ENCODE results near the gene ABCC4. TPM values are rescaled to one million over a fixed set of nuclear protein-coding genes. Genes with fewer than 3 reads are reported as not detected.

The ABCC4 gene
- total RNA-seq, 1 donor from 2014 or later, result 21.8 TPM

- Mint-ChIP-seq H3K27me3 (ENCODE audit: low read depth) (no peaks in the 10 kb centered on the region), H3K4me1 (no peaks in the 10 kb centered on the region), H3K4me3 (no peak overlapping the region), H3K9me3 (peaks cover 24% of the 10 kb centered on the region), H3K36me3 (ENCODE audit: low read depth) (peaks cover 52% of the 10 kb centered on the region), H3K27ac (ENCODE audit: unreplicated experiment) (no peak overlapping the region)
- no peak for TF ChIP-seq CTCF (conservative IDR thresholded peaks at IDR 0.05)
- no peak for DNase-seq (ENCODE audit: low read depth, low spot score)
These were observed 209.5 kb downstream of the ABCC4 start for GRCh38 chr13:95091755-95092154.

GRCh38 chr13:95087746-95088305, 213.4 kb downstream of the ABCC4 start:
- H3K4me1 Mint-ChIP-seq, result no peaks in the 10 kb centered on the region
- H3K27me3 Mint-ChIP-seq (ENCODE audit: low read depth), result no peaks in the 10 kb centered on the region
- no peak overlapping the region for H3K27ac Mint-ChIP-seq (ENCODE audit: unreplicated experiment)
- no peak overlapping the region for H3K4me3 Mint-ChIP-seq
- TF ChIP-seq CTCF (conservative IDR thresholded peaks at IDR 0.05), result no peak
- no peak for DNase-seq (ENCODE audit: low read depth, low spot score)
- peaks cover 5% of the 10 kb centered on the region for H3K9me3 Mint-ChIP-seq
- H3K36me3 Mint-ChIP-seq (ENCODE audit: low read depth), result peaks cover 15% of the 10 kb centered on the region

- Mint-ChIP-seq H3K9me3 (peaks cover 3% of the 10 kb centered on the region), H3K4me1 (no peaks in the 10 kb centered on the region), H3K4me3 (no peak overlapping the region), H3K36me3 (ENCODE audit: low read depth) (peaks cover 10% of the 10 kb centered on the region), H3K27me3 (ENCODE audit: low read depth) (no peaks in the 10 kb centered on the region), H3K27ac (ENCODE audit: unreplicated experiment) (no peak overlapping the region)
- no peak for DNase-seq (ENCODE audit: low read depth, low spot score)
- no peak for TF ChIP-seq CTCF (conservative IDR thresholded peaks at IDR 0.05)
These were observed 214.5 kb downstream of the ABCC4 start for GRCh38 chr13:95086761-95087160.

- Mint-ChIP-seq H3K9me3 (peaks cover 2% of the 10 kb centered on the region), H3K27ac (ENCODE audit: unreplicated experiment) (no peak overlapping the region), H3K4me3 (no peak overlapping the region), H3K4me1 (no peaks in the 10 kb centered on the region), H3K36me3 (ENCODE audit: low read depth) (peaks cover 6% of the 10 kb centered on the region), H3K27me3 (ENCODE audit: low read depth) (no peaks in the 10 kb centered on the region)
- no peak for TF ChIP-seq CTCF (conservative IDR thresholded peaks at IDR 0.05)
- no peak for DNase-seq (ENCODE audit: low read depth, low spot score)
These were observed 217.5 kb downstream of the ABCC4 start for GRCh38 chr13:95083758-95084157.

- Mint-ChIP-seq H3K4me1 (no peaks in the 10 kb centered on the region), H3K36me3 (ENCODE audit: low read depth) (peaks cover 10% of the 10 kb centered on the region)
- no peak for TF ChIP-seq CTCF (conservative IDR thresholded peaks at IDR 0.05)
These were observed 218.2 kb downstream of the ABCC4 start for GRCh38 chr13:95083066-95083465.

More at GRCh38 chr13:95083066-95083465, 218.2 kb downstream of the ABCC4 start:
- H3K27me3 Mint-ChIP-seq (ENCODE audit: low read depth), result no peaks in the 10 kb centered on the region
- DNase-seq (ENCODE audit: low read depth, low spot score), result no peak
- H3K9me3 Mint-ChIP-seq, result peaks cover 2% of the 10 kb centered on the region
- no peak overlapping the region for H3K27ac Mint-ChIP-seq (ENCODE audit: unreplicated experiment)
- H3K4me3 Mint-ChIP-seq, result no peak overlapping the region
